GM12801 (cell line): Measurements from ENCODE around the gene RAB30.

Experiments
- CTCF ChIP-seq: IDR thresholded peaks from one replicate; pipeline ENCODE4 v1.5.1; 2011; ENCODE audit warnings: control low read depth; ENCODE audit not compliant: insufficient read length; ENCODE audit errors: extremely low read depth

RAB30 gene

DNA sequence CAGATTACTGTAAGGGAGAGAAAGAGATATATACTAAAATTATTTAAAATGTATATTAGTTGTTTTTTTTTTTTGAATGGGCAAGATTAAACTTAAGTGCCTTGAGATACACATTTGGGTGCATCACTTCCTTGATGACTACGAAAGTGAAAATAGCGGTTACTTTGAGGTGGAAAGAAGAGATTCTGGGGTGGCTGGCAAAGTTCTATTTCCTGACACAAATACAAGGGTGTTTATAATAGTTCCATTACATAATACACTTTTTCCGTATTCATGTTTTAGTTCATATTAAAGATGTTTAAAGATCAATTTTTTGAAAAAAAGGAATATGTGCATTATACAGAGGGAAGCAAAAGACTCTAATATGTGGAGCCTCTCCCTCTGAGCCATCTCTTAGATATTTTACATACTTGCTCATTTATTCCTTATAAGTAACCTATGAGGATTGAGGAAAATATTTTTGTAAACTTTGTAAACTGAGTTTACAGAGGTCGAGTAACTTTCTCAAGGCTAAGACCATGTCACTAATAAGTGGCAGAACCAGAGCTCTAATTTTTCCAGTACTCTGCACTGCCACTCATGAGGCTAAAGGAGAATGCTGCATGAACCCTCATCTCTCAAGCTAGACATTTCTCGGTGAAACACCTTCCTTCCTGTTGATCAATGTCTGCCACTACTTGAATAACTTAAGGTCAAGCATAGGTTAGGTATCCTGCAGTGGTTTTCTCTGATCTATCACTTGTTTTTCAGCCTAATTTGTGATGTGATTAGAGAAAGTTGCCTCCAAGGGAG, 111.5 kb downstream of the RAB30 start:
- no peak for TF ChIP-seq CTCF

GRCh38 chr11:82949352-82949751, 122.3 kb downstream of the RAB30 start:
- TF ChIP-seq CTCF: no peak

DNA sequence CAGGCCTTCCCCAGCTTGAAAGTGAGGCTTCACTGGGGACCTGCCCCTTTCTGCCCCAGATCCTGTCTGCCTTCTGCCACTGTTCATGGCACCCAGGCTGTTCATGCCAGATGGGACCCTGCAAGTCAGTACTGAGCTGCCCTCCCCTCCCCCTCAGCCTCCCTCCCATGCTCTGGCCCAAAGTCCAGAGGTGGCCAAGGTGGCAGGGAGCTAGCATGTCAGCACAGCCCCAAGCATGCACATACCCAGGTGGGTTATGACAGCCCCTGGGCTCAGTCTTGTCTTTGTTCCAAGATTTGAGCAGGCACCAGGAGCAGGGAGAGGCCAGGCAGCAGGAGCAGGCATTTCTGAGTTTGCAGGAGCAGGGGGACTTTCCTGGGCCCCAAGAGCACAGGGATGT, 126.0 kb downstream of the RAB30 start:
- no peak for TF ChIP-seq CTCF

GRCh38 chr11:82944198-82944597, 127.5 kb downstream of the RAB30 start:
- TF ChIP-seq CTCF: no peak

DNA sequence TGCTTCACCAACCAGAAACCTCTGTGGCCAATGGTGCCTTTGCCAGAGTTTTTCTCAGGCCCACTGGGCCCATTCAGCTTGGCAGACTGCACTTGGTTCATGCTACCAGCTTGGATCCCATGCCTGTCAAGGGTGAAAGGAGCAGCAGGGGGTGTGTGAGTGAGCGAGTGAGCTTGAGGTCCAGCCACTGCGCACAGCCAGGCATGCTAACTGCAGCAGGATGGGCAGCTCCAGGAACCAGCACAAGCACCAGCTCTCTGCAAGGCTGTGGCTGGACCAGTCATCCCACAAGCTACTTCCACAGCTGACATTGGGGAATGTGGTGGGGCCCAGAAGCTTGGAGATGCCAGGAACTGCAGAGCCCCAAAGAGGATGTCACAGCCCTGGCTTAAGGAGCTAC, 129.3 kb downstream of the RAB30 start:
- TF ChIP-seq CTCF: no peak

- TF ChIP-seq CTCF: no peak
Measured at GRCh38 chr11:82939456-82939855, 132.2 kb downstream of the RAB30 start.

DNA sequence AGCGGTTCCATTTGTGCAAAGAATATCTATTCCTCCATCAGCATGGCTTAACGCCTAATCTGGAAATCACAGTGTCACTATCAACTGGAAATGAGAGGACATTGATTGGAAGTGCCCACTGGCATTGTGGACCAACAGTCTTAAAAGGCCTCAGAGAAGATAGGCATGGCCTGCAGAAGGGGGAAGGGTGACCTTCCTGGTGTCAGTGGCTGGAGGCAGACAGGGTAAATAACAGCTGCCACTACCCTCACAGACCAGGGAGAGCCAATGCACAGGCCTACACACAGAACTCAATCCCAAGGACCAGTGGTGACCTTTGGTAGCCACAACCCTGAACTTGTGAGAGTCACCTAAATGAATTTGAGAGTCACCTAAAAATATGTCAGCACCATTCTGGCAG, 134.1 kb downstream of the RAB30 start:
- TF ChIP-seq CTCF: no peak
